Neural progenitor cell (in vitro differentiated cells): ENCODE results near the gene SLC30A4.

Experiments
- EZH2 ChIP-seq: fragments of 200-600 bp; sonication (generic); IDR thresholded peaks from 2 replicates; pipeline ENCODE4 v1.6.1; 2017; ENCODE audit warnings: antibody characterized with exemption, mild to moderate bottlenecking, moderate library complexity
- EZH2phosphoT487 ChIP-seq: fragments of 200-600 bp; sonication (generic); IDR thresholded peaks from 2 replicates; pipeline ENCODE4 v1.6.1; 2017; ENCODE audit warnings: antibody characterized with exemption
- TF ChIP-seq, protein P1 (sequence below): fragments of 200-600 bp; sonication (generic); IDR thresholded peaks from 2 replicates; pipeline ENCODE4 v1.5.1; 2017; ENCODE audit warnings: antibody characterized with exemption, mild to moderate bottlenecking

DNA sequence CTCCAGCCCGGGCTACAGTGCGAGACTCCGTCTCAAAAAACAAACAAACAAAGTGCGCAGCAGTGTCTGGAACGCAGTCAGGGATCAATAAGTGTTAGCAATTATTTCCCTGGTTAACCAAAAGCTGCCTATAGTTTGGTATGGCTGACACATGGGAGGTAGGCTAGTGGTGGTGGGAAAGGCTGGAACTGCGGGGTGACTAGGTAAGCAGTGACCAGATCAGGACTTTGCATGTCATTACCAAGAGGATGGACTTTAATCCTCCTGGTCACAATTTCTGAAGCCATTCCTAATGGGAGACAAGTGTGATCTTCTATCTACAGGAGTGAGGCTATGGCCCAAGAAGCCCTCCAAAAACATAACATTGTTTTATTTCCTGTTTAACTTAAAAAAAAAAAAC is 47.8 kb downstream of the SLC30A4 start:
- TF ChIP-seq, protein P1, sequence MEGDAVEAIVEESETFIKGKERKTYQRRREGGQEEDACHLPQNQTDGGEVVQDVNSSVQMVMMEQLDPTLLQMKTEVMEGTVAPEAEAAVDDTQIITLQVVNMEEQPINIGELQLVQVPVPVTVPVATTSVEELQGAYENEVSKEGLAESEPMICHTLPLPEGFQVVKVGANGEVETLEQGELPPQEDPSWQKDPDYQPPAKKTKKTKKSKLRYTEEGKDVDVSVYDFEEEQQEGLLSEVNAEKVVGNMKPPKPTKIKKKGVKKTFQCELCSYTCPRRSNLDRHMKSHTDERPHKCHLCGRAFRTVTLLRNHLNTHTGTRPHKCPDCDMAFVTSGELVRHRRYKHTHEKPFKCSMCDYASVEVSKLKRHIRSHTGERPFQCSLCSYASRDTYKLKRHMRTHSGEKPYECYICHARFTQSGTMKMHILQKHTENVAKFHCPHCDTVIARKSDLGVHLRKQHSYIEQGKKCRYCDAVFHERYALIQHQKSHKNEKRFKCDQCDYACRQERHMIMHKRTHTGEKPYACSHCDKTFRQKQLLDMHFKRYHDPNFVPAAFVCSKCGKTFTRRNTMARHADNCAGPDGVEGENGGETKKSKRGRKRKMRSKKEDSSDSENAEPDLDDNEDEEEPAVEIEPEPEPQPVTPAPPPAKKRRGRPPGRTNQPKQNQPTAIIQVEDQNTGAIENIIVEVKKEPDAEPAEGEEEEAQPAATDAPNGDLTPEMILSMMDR = no peak
- no peak for TF ChIP-seq EZH2
- no peak for TF ChIP-seq EZH2phosphoT487
